ENCODE data around the gene LRRC73.
A peak's percentile ranks its signal among the peaks of the same experiment; 100 is the strongest.

Gene LRRC73

GRCh38 chr6:43516697-43517504 lies 6.8 kb upstream of the LRRC73 start, which contains the start of the genes POLR1C and YIPF3 (continued):
- peak; percentile 72; the same call in 1 of the 2 replicates for TF ChIP-seq KLF9 (tag by site-specific recombination; IDR thresholded peaks at IDR 0.05; ENCODE audit: low read depth)
- peak; percentile 65 for TF ChIP-seq ZNF2 (tag by site-specific recombination; IDR thresholded peaks at IDR 0.05)
- TF ChIP-seq PRDM10 (tag by site-specific recombination; IDR thresholded peaks at IDR 0.05), result peak; percentile 77; the same call in 1 of the 2 replicates
- peak; percentile 78 for TF ChIP-seq SP3 (tag by site-specific recombination; IDR thresholded peaks at IDR 0.05)
- TF ChIP-seq ZNF133 (tag by site-specific recombination; IDR thresholded peaks at IDR 0.05), result no peak
- peak; percentile 6; the same call in 1 of the 2 replicates for TF ChIP-seq PRDM4 (tag by site-specific recombination; IDR thresholded peaks at IDR 0.05)
- 0 out of 2 replicates have a peak, but pooled peaks have one; percentile 10 for TF ChIP-seq ZNF843 (tag by site-specific recombination; IDR thresholded peaks at IDR 0.05)
- 0 out of 2 replicates have a peak, but pooled peaks have one; percentile 47 for TF ChIP-seq ZNF692 (tag by site-specific recombination; IDR thresholded peaks at IDR 0.05)
- peak; percentile 38; the same call in 1 of the 2 replicates for TF ChIP-seq ZBTB17 (tag by site-specific recombination; IDR thresholded peaks at IDR 0.05)
- no peak for TF ChIP-seq ZNF623 (tag by site-specific recombination; IDR thresholded peaks at IDR 0.05)
- TF ChIP-seq PRDM2 (tag by site-specific recombination; IDR thresholded peaks at IDR 0.05; ENCODE audit: borderline replicate concordance), result no peak
- peak; percentile 82 for TF ChIP-seq ZXDB (tag by site-specific recombination; IDR thresholded peaks at IDR 0.05)
- TF ChIP-seq ZBTB21 (tag by site-specific recombination; IDR thresholded peaks at IDR 0.05), result 0 out of 2 replicates have a peak, but pooled peaks have one; percentile 7
- TF ChIP-seq IKZF3 (tag by site-specific recombination; IDR thresholded peaks at IDR 0.05), result 0 out of 2 replicates have a peak, but pooled peaks have one; percentile 9
- peak; percentile 86 for TF ChIP-seq ZSCAN30 (tag by site-specific recombination; IDR thresholded peaks at IDR 0.05)
- TF ChIP-seq KLF16 (tag by site-specific recombination; IDR thresholded peaks at IDR 0.05), result peak; percentile 87
- peak; percentile 75 for TF ChIP-seq ZFHX2 (tag by site-specific recombination; conservative IDR thresholded peaks at IDR 0.05)
- no peak for TF ChIP-seq ZIC2 (tag by site-specific recombination; IDR thresholded peaks at IDR 0.05)
- TF ChIP-seq ZNF561 (tag by site-specific recombination; IDR thresholded peaks at IDR 0.05; ENCODE audit: borderline replicate concordance), result peak; percentile 88
- TF ChIP-seq ZNF501 (tag by site-specific recombination; IDR thresholded peaks at IDR 0.05), result peak; percentile 67; the same call in 1 of the 2 replicates
- peak; percentile 88 for TF ChIP-seq ZNF600 (tag by site-specific recombination; IDR thresholded peaks at IDR 0.05)
- TF ChIP-seq KLF17 (tag by site-specific recombination; IDR thresholded peaks at IDR 0.05), result peak; percentile 33; the same call in 1 of the 2 replicates
- peak; percentile 70; the same call in 1 of the 2 replicates for TF ChIP-seq ZNF394 (tag by site-specific recombination; IDR thresholded peaks at IDR 0.05; ENCODE audit: borderline replicate concordance)
- peak; percentile 49; the same call in 1 of the 2 replicates for TF ChIP-seq KLF8 (tag by site-specific recombination; IDR thresholded peaks at IDR 0.05)

Data from HEK293 (cell line).